ENCODE measurements around the gene CEACAM3.

DNA sequence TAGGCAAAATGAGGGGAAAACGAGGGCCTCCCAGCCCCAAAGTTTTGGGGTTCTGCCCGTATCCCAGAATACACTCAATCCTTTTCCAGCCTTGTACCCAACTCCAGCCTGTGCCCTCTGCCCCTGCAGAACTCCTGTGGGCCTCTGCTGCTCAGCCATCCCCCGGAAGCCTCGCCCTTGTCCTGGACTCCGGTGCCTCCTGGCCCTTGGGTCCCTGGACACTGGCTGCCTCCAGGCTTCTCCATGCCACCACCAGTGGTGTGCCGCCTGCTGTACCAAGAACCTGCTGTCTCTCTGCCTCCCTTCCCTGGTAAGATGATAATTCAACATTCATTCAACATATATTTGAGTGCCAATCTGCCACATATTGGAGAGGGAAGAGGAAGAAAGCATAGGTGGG is 52.3 kb downstream of the CEACAM3 start:
- no peak for TF ChIP-seq CTCF (conservative IDR thresholded peaks at IDR 0.05; ENCODE audit: low read length)
- no peak for TF ChIP-seq EZH2phosphoT487 (IDR thresholded peaks at IDR 0.05; ENCODE audit: borderline replicate concordance)
